ENCODE data around the gene MMP17. TPM values are rescaled to one million over a fixed set of nuclear protein-coding genes. Genes with fewer than 3 reads are reported as not detected.

The MMP17 gene
- total RNA-seq, 2 experiments from 2014 or later, result not detected

GRCh38 chr12:131788070-131788469 lies 40.1 kb upstream of the MMP17 start:
- Histone ChIP-seq H2AFZ (ENCODE audit: low read length) (no peak overlapping the region), H3K9me2 (ENCODE audit: insufficient read depth, low read length) (no peaks in the 10 kb centered on the region), H3K36me3 (ENCODE audit: insufficient read depth, low read length) (peaks cover 92% of the 10 kb centered on the region), H3K79me2 (ENCODE audit: insufficient read depth, low read depth, low read length) (no peaks in the 10 kb centered on the region), H3K9me3 (ENCODE audit: low read length) (no peaks in the 10 kb centered on the region), H3K4me3 (ENCODE audit: low read depth, low read length, poor library complexity, severe bottlenecking) (no peak overlapping the region), H4K20me1 (ENCODE audit: insufficient read depth, low read length) (no peaks in the 10 kb centered on the region), H3K27ac (ENCODE audit: low read depth, low read length, poor library complexity, severe bottlenecking) (no peak overlapping the region), H3K4me1 (ENCODE audit: insufficient read depth, low read length, poor library complexity, severe bottlenecking) (no peaks in the 10 kb centered on the region), H3K4me2 (ENCODE audit: low read length) (no peak overlapping the region)
- ChIA-PET POLR2A (interaction anchor here (0.6 to 1.2 kb wide), 2 partner anchors 9 to 194 kb away, joined by 3 read pairs; no protein-coding TSS in a partner anchor), CTCF (ENCODE audit: unreplicated experiment) (no interaction called here)
- DNase-seq (ENCODE audit: low spot score), result no peak
- BruUV-seq (replicated peaks), result no TSS peak
- intact Hi-C loops (cut with micrococcal nuclease; ENCODE audit: unreplicated experiment), result no loop called here
- TF ChIP-seq CTCF (conservative IDR thresholded peaks at IDR 0.05; ENCODE audit: low read length) (no peak), EZH2phosphoT487 (IDR thresholded peaks at IDR 0.05; ENCODE audit: borderline replicate concordance, low read depth, low read length) (no peak)

- Histone ChIP-seq H3K27ac (ENCODE audit: low read depth, low read length, poor library complexity, severe bottlenecking) (no peak overlapping the region), H3K4me1 (ENCODE audit: insufficient read depth, low read length, poor library complexity, severe bottlenecking) (no peaks in the 10 kb centered on the region), H3K36me3 (ENCODE audit: insufficient read depth, low read length) (peaks cover 95% of the 10 kb centered on the region), H3K79me2 (ENCODE audit: insufficient read depth, low read depth, low read length) (no peaks in the 10 kb centered on the region), H4K20me1 (ENCODE audit: insufficient read depth, low read length) (no peaks in the 10 kb centered on the region), H3K9me3 (ENCODE audit: low read length) (no peaks in the 10 kb centered on the region), H3K4me3 (ENCODE audit: low read depth, low read length, poor library complexity, severe bottlenecking) (no peak overlapping the region), H3K4me2 (ENCODE audit: low read length) (no peak overlapping the region), H3K9me2 (ENCODE audit: insufficient read depth, low read length) (no peaks in the 10 kb centered on the region), H2AFZ (ENCODE audit: low read length) (no peak overlapping the region)
- TF ChIP-seq EZH2phosphoT487 (IDR thresholded peaks at IDR 0.05; ENCODE audit: borderline replicate concordance, low read depth, low read length), result no peak
- no peak for TF ChIP-seq CTCF (conservative IDR thresholded peaks at IDR 0.05; ENCODE audit: low read length)
- BruUV-seq (replicated peaks), result no TSS peak
- ChIA-PET CTCF (ENCODE audit: unreplicated experiment) (no interaction called here), POLR2A (interaction anchor here (1.2 kb wide), 1 partner anchor 9 kb away, joined by 9 read pairs; no protein-coding TSS in a partner anchor)
- intact Hi-C loops (cut with micrococcal nuclease; ENCODE audit: unreplicated experiment), result no loop called here
- no peak for DNase-seq (ENCODE audit: low spot score)
Observed at GRCh38 chr12:131789638-131790037, 38.6 kb upstream of the MMP17 start.

GRCh38 chr12:131793243-131794022 lies 34.8 kb upstream of the MMP17 start:
- ChIA-PET CTCF (ENCODE audit: unreplicated experiment) (no interaction called here), POLR2A (no interaction called here)
- DNase-seq (ENCODE audit: low spot score), result no peak
- Histone ChIP-seq H3K9me3 (ENCODE audit: low read length) (no peaks in the 10 kb centered on the region), H3K79me2 (ENCODE audit: insufficient read depth, low read depth, low read length) (no peaks in the 10 kb centered on the region), H3K4me2 (ENCODE audit: low read length) (no peak overlapping the region), H4K20me1 (ENCODE audit: insufficient read depth, low read length) (no peaks in the 10 kb centered on the region), H2AFZ (ENCODE audit: low read length) (no peak overlapping the region), H3K36me3 (ENCODE audit: insufficient read depth, low read length) (peaks cover 92% of the 10 kb centered on the region), H3K4me3 (ENCODE audit: low read depth, low read length, poor library complexity, severe bottlenecking) (no peak overlapping the region), H3K9me2 (ENCODE audit: insufficient read depth, low read length) (no peaks in the 10 kb centered on the region), H3K4me1 (ENCODE audit: insufficient read depth, low read length, poor library complexity, severe bottlenecking) (no peaks in the 10 kb centered on the region), H3K27ac (ENCODE audit: low read depth, low read length, poor library complexity, severe bottlenecking) (no peak overlapping the region)
- no peak for TF ChIP-seq CTCF (conservative IDR thresholded peaks at IDR 0.05; ENCODE audit: low read length)
- no peak for TF ChIP-seq EZH2phosphoT487 (IDR thresholded peaks at IDR 0.05; ENCODE audit: borderline replicate concordance, low read depth, low read length)
- BruUV-seq (replicated peaks), result no TSS peak
- intact Hi-C loops (cut with micrococcal nuclease; ENCODE audit: unreplicated experiment), result no loop called here

Data from OCI-LY7 (cell line).